ENCODE measurements around the gene SRC. TPM values are rescaled to one million over a fixed set of nuclear protein-coding genes. Genes with fewer than 3 reads are reported as not detected.

The SRC gene
- total RNA-seq, 4 donors from 2014 or later: 1.0 to 2.3 (median 1.8) TPM

DNA sequence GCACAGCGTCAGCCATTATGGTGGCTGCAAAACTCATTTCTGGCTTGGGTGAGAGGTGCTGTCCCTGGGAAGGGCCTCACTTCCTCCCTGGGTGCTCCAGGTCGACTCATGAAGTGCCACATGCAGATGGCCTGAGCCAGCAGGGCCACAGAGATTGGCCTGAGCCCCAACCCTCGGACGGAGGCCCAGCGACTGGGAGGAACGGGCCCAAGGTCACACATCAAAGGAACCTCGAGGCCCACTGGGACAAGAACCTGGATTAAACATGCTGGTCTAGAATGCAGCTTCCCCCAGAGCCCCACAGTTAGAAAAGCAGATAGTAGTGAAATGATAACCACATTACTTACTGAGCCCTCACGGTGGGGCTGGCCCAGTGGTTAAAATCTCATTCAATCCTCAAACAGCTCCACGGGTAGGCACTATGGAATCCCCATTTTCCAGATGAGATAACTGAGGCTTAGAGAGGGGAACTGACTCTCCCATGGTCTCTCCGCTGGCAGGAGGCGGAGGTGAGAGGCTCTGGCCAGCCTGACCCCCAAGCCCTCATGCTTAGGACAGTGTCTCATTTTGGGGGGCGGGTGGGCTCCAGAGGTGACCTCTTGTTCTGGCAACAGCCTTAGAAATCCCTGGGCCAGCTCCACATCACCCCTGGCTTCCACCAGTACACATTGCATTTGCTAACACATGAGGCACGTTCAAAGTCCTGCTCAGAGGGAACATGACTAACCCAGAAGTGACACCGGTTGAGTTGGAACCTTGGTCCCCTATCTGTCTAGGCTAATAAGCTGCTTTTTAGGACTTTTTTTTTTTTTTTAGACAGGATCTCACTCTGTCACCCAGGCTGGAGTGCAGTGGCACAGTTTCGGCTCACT lies 53.0 kb downstream of the SRC start:
- H3K9me3 ChIP-seq: no peaks in the 10 kb centered on the region
- DNase-seq (no peak), ATAC-seq (no peak)
- TF ChIP-seq, protein P1, sequence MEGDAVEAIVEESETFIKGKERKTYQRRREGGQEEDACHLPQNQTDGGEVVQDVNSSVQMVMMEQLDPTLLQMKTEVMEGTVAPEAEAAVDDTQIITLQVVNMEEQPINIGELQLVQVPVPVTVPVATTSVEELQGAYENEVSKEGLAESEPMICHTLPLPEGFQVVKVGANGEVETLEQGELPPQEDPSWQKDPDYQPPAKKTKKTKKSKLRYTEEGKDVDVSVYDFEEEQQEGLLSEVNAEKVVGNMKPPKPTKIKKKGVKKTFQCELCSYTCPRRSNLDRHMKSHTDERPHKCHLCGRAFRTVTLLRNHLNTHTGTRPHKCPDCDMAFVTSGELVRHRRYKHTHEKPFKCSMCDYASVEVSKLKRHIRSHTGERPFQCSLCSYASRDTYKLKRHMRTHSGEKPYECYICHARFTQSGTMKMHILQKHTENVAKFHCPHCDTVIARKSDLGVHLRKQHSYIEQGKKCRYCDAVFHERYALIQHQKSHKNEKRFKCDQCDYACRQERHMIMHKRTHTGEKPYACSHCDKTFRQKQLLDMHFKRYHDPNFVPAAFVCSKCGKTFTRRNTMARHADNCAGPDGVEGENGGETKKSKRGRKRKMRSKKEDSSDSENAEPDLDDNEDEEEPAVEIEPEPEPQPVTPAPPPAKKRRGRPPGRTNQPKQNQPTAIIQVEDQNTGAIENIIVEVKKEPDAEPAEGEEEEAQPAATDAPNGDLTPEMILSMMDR (IDR thresholded peaks at IDR 0.05 in 4 of 5, conservative IDR thresholded peaks at IDR 0.05 in 1 of 5): no peak
- TF ChIP-seq POLR2A (IDR thresholded peaks at IDR 0.05): no peak
- H3K36me3 ChIP-seq: no peaks in the 10 kb centered on the region
- no peaks in the 10 kb centered on the region for H3K4me1 ChIP-seq
- peaks cover 6 to 21% (median 16%) of the 10 kb centered on the region in 3 donors for H3K27me3 ChIP-seq
- no peak overlapping the region for H3K4me3 ChIP-seq
- in situ Hi-C loops (cut with MboI; ENCODE audit: low sequenced_read_pairs in 4 of 4) (loop anchor here in 2 of 4 donors (10.0 to 25.0 kb wide), 2 partner anchors 136 to 138 kb away; partner anchors contain the start of gene BLCAP (in 1 of the 2)), intact Hi-C loops (cut with DNase I; ENCODE audit: low total_unique reads) (no loop called here)
- no peak overlapping the region for H3K27ac ChIP-seq

DNA sequence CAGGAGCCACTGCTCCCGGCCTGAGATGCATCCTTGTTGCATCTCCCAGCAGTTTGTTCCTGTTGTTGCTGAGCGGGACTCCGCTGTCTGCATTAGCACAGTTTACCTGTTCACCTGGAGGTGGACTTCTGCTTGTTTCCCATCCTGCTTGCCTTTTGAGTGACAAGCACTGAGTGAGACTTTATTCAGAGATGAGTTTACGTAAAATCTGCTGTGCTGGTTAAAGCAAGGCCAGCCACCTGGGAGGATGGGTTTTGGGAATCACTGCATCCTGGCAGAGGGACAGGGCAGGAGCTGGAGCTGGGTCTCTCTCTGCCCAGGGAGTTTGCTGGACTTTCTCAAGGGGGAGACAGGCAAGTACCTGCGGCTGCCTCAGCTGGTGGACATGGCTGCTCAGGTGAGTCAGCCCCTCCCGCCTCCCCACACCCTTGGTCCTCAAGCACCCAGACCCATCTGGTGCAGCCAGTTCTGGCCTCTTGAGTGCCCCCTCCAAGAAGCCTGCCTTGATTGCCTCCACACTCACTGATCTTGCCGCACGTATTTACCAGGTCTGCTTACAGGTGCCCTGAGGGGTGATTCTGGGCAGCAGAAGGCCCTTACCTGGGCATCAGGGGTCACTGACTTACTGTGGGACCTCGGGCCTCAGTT lies 55.5 kb downstream of the SRC start:
- ATAC-seq: no peak

DNA sequence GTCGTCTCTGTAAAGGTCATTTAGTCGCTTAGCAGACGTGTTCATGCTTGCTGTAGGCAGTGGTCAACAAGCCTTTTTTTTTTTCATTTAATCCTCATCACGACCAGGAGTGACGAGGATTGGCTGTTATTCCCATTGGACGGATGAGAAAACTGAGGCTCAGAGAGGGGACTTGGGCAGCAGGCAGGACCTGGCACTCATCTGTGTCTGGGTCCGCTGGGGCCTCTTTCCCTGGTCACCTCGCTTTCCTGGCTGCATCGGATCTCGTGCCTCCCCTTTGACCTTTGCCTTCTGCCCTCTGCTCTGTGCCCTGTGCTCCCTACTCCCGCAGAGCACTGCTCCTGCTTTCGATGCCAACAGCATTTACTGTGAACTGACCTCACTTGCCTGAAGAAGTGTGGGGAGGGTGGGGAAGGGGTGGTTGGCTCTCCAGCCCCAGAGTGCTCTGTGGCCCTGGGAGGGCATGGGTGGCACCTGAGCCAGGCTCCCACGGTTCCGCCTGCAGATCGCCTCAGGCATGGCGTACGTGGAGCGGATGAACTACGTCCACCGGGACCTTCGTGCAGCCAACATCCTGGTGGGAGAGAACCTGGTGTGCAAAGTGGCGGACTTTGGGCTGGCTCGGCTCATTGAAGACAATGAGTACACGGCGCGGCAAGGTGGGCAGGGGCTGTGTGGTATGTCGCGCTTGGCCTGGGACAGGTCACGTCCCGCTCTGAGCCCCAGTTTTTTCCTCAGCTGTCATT lies 56.2 kb downstream of the SRC start:
- no peak for TF ChIP-seq POLR2A (IDR thresholded peaks at IDR 0.05)
- TF ChIP-seq, protein P1 (IDR thresholded peaks at IDR 0.05 in 4 of 5, conservative IDR thresholded peaks at IDR 0.05 in 1 of 5): no peak
- no peaks in the 10 kb centered on the region for H3K36me3 ChIP-seq
- DNase-seq (no peak), ATAC-seq (no peak)
- no peak overlapping the region for H3K27ac ChIP-seq
- H3K4me3 ChIP-seq: no peak overlapping the region
- in situ Hi-C loops (cut with MboI; ENCODE audit: low sequenced_read_pairs in 4 of 4): no loop called here
- peaks cover 0 to 2% (median 1%) of the 10 kb centered on the region in 3 donors for H3K27me3 ChIP-seq
- intact Hi-C loops (cut with DNase I; ENCODE audit: low total_unique reads): no loop called here
- peaks cover 0 to 3% of the 10 kb centered on the region in 2 donors for H3K4me1 ChIP-seq
- H3K9me3 ChIP-seq: no peaks in the 10 kb centered on the region

More for the DNA sequence above, 55.5 kb downstream of the SRC start:
- Histone ChIP-seq H3K4me3 (no peak overlapping the region), H3K27ac (no peak overlapping the region), H3K9me3 (no peaks in the 10 kb centered on the region), H3K36me3 (no peaks in the 10 kb centered on the region), H3K27me3 (peaks cover 2 to 9% (median 5%) of the 10 kb centered on the region in 3 donors), H3K4me1 (no peaks in the 10 kb centered on the region)
- intact Hi-C loops (cut with DNase I; ENCODE audit: low total_unique reads): no loop called here
- TF ChIP-seq, protein P1 (IDR thresholded peaks at IDR 0.05 in 4 of 5, conservative IDR thresholded peaks at IDR 0.05 in 1 of 5): no peak
- TF ChIP-seq POLR2A (IDR thresholded peaks at IDR 0.05): no peak
- DNase-seq: no peak
- in situ Hi-C loops (cut with MboI; ENCODE audit: low sequenced_read_pairs in 4 of 4): no loop called here

DNA sequence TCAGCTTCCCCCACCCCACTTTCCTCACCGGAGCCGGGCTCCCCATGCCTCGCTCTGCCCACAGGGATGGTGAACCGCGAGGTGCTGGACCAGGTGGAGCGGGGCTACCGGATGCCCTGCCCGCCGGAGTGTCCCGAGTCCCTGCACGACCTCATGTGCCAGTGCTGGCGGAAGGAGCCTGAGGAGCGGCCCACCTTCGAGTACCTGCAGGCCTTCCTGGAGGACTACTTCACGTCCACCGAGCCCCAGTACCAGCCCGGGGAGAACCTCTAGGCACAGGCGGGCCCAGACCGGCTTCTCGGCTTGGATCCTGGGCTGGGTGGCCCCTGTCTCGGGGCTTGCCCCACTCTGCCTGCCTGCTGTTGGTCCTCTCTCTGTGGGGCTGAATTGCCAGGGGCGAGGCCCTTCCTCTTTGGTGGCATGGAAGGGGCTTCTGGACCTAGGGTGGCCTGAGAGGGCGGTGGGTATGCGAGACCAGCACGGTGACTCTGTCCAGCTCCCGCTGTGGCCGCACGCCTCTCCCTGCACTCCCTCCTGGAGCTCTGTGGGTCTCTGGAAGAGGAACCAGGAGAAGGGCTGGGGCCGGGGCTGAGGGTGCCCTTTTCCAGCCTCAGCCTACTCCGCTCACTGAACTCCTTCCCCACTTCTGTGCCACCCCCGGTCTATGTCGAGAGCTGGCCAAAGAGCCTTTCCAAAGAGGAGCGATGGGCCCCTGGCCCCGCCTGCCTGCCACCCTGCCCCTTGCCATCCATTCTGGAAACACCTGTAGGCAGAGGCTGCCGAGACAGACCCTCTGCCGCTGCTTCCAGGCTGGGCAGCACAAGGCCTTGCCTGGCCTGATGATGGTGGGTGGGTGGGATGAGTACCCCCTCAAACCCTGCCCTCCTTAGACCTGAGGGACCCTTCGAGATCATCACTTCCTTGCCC lies 57.4 kb downstream of the SRC start:
- DNase-seq: no peak
- Histone ChIP-seq H3K9me3 (no peaks in the 10 kb centered on the region), H3K27me3 (peaks cover 9 to 12% (median 9%) of the 10 kb centered on the region in 3 donors), H3K4me1 (peaks cover 0 to 3% of the 10 kb centered on the region in 2 donors), H3K27ac (no peak overlapping the region), H3K4me3 (no peak overlapping the region), H3K36me3 (no peaks in the 10 kb centered on the region)
- intact Hi-C loops (cut with DNase I; ENCODE audit: low total_unique reads) (no loop called here), in situ Hi-C loops (cut with MboI; ENCODE audit: low sequenced_read_pairs in 4 of 4) (no loop called here)
- no peak for ATAC-seq
- TF ChIP-seq, protein P1 (IDR thresholded peaks at IDR 0.05 in 4 of 5, conservative IDR thresholded peaks at IDR 0.05 in 1 of 5): no peak
- TF ChIP-seq POLR2A (IDR thresholded peaks at IDR 0.05): no peak

Data from gastrocnemius medialis (tissue), 4 donors.